Left kidney (tissue), 2 donors: ENCODE results near the gene CHD5. TPM values are rescaled to one million over a fixed set of nuclear protein-coding genes. Genes with fewer than 3 reads are reported as not detected.

Source experiments
- DNase-seq: peaks from one replicate; pipeline ENCODE4 v3.0.0-alpha.2; 2013
- polyA plus RNA-seq: library from polyadenylated mRNA; unstranded; fragments of 120-200 nt; gene quantifications from one replicate; pipeline ENCODE4 v1.2.1, GENCODE V29; 2013; ENCODE audit not compliant: insufficient read length

CHD5 gene
- polyA plus RNA-seq, 1 donor, result 0.28 TPM

DNA sequence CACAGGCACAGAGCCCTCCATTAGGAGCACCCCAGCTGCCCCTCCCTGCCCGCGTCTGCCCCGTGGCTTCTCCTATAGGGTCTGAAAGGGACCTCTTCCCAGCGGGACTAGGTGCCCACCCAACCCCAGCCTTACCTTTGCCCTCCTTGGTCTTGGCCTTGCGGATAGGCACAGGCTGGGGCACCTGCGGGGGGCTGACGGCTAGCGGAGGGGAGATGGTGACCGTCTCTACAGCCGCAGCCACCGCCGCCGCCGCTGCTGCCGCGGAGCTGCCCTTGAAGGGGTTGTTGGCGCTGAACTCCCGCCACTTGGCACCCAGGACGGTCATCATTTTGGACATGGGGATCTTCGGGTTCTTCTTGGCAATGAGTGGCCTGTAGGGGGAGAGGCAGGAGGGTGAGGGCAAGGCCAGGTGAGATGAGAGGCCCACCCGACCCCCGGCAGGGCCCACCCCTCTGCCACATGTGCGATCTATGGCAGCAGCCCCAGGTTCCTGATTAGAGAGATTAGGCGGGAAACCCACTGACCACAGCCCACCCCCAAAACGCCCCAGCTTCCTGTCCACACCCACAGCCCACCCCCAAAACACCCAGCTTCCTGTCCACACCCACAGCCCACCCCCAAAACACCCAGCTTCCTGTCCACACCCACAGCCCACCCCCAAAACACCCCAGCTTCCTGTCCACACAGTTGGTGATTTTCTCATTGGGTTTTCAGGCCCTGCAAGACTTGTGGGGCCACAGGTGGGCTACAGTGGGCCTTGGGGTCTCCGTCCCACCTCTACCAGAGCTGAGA, 25.4 kb downstream of the CHD5 start:
- no peak for DNase-seq

GRCh38 chr1:6152882-6153281, 27.2 kb downstream of the CHD5 start:
- no peak for DNase-seq

DNA sequence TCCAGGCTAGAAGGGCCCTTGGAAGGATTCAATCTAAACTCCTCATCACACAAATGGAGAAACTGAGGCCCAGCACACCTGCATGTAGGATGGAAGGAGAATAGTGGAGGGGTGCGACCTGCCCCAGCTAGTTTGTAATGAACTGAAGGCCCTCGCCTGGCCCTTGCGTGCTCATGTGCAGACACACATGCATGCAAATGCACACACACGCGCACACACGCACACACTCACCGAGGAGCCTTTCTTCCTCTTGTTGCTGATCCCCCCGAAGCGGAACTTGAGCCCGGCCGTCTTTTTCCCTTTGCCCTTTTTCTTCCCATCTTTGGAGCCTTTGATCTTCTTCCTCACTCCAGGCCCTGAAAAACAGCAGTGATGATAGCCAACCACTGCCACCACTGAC, 27.9 kb downstream of the CHD5 start:
- no peak for DNase-seq

- no peak for DNase-seq
Measured at GRCh38 chr1:6151291-6151822, 28.8 kb downstream of the CHD5 start.

DNA sequence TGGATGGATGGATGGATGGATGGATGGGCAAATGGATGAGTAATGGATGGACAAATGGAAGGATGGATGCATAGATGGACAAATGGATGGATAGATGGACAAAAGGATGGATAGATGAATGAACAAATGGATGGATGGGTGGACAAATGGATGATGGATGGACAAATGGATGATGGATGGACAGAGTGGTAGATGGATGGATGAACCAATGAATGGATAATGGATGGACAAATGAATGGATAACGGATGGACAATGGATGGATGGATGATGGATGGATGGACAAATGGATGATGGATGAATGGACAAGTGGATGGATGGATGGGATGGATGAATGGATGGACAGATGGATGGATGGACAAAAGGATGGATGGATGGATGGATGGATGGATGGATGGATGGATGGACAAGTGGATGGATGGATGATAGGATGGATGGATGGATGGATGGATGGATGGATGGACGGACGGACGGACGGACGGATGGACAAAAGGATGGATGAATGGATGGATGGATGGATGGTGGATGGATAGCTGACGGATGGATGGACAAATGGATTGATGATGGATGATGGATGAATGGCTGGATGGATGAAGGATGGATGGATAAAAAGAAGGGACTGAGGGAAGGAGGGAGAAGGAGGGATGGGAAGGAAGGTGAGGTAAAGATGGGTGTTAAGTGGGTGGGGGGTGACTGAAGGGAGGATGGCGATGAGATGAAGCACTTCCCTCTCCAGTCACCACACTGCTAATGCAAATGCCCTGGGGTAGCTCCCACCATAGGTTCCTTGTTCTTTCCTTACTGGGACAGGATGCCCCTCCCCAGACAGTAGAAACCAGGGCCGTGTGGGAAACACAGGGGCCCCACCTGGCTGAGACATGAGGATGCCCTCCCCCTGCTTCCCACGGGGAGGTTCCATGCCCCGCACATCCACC, 29.8 kb downstream of the CHD5 start:
- DNase-seq, result no peak

- DNase-seq, result no peak
Measured at GRCh38 chr1:6149597-6149996, 30.5 kb downstream of the CHD5 start.

GRCh38 chr1:6148497-6149241, 31.5 kb downstream of the CHD5 start:
- peak; percentile 44 for DNase-seq

DNA sequence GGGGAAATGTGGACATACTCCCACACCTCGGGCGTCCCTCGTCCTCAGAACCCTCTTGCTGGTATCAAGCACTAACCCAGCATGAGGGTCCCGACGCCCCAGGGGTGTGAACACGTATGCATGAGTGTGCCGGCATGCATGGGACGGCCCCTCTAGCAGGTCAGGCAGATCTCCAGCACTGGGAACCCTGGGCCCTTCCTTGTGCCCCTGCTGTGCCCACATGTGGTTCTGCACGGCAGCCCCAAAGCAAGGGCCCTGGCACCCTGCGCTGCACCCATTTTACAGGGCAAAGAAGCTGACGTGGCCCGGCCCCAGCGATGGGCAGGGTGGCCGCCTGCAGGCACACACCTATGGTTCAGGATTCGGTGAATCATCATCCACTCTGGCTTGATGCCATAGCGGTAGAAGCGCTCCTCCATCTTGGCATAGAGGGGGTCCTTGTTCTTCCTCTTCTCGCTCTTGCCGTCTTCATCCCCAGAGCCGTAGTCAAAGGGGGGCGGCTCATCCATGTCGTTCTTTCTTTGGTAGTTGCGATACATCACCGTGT, 34.2 kb downstream of the CHD5 start:
- DNase-seq, result no peak

DNA sequence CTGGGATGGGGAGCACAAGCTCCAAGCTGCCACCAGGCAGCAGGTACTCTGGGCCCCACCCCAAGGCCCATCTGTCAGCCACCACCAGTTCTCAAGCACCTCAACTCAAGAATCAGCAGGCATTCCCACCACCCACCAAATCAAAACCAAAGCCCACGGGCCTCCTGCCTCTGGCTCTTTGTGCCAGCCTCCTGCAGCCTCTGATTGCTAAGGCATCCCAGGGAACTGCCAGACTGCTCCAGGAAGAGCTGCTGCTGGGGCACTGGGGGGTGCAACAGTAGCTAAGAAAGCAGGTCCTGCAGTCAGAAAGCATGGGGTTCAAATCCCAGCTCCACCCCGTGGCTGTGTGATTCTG, 34.7 kb downstream of the CHD5 start:
- no peak for DNase-seq

DNA sequence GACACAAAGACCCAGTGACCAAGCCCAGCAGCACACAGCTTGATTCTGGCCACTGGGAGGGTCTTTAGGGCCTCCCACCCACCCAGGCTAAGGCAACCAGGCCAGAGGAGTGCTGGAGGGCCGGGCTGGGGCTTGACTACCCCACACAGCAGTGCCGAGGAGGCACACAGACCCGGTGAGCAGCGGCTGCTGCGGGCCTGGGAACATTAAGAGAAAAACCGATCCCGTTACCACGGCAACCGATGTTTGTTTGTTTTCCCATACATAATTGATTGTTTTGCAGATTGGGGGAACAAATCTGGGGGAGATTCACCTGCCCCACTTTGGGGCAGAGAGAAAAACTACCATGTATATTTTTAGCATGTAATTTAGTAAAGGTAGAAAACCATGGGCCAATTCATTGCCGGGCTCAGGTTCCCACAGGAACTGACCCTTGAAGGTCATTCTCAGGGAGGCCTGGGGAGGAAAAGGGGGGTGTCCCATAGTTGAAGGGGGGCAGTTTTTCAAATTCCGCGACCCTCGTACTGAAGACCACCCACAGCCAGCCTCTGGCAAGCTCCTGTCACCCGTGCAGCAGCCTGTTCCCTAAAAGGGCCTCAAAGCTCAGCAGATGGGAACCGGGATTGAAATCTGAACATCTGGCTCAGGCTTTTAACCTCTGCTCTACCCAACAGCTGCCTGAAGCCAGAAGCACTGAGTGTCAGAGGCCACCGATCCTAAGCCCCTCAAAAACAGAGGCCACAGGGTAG, 35.3 kb downstream of the CHD5 start:
- DNase-seq, result peak; percentile 14

- no peak for DNase-seq
Measured at GRCh38 chr1:6144175-6144574, 35.9 kb downstream of the CHD5 start.

DNA sequence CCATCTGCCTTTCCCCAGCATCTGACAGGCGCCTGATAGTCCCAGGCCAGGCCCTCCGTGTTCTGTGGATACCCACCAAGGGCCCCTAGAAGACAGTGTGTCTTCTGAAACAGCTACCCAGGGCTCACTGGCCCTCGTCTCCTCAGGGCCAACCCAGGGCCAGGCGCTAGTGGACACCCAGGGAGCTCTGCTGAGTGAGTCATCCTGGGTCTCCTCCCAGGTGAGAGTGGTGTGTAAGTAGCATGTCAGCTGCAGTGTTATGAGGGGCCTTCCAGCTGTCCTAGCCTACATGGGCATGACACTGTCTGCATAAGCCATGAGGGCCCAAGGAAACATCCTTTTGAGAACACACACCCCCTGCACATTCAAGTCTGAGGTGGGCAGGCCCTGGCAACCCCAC, 36.7 kb downstream of the CHD5 start:
- no peak for DNase-seq

GRCh38 chr1:6142734-6143133, 37.4 kb downstream of the CHD5 start:
- DNase-seq, result no peak

- no peak for DNase-seq
Measured at GRCh38 chr1:6142036-6142621, 38.0 kb downstream of the CHD5 start.

- no peak for DNase-seq
Measured at GRCh38 chr1:6141592-6141991, 38.5 kb downstream of the CHD5 start.

GRCh38 chr1:6140413-6140812, 39.7 kb downstream of the CHD5 start:
- DNase-seq, result no peak

DNA sequence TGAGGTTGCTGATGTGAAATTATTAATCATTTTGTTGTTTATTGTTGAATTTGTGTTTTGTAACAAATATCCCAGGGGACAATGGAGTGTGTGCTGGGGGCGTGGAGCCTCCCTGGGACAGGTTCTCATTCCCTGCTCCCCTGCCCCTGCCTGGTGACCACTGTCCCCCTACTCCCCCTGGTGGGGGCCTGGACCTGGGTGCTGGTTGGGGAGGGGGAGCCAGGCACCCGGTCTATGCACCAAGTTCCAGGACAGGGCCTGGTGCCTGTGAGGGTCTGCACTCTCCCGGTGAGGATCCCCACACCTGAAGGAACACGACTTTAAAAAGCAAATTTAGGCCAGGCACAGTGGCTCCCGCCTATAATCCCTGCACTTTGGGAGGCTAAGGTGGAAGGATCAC, 42.4 kb downstream of the CHD5 start:
- no peak for DNase-seq

GRCh38 chr1:6136516-6137220, 43.5 kb downstream of the CHD5 start:
- DNase-seq, result no peak

- no peak for DNase-seq
Measured at GRCh38 chr1:6134741-6135510, 45.2 kb downstream of the CHD5 start.
